Neural cell (in vitro differentiated cells): ENCODE measurements around the gene MAP3K5.

Experiments used
- EP300 ChIP-seq: fragments of 450-650 bp; conservative IDR thresholded peaks from 2 replicates; pipeline ENCODE4 v1.6.1; 2014; ENCODE audit warnings: antibody characterized with exemption, mild to moderate bottlenecking, moderate library complexity; ENCODE audit not compliant: poor library complexity, severe bottlenecking
- EZH2 ChIP-seq: fragments of 200-600, 300-800 bp; shearing (Covaris generic), sonication (generic); IDR thresholded peaks from 2 replicates; pipeline ENCODE4 v1.6.1; 2014; ENCODE audit warnings: antibody characterized with exemption, low read length, borderline replicate concordance, mild to moderate bottlenecking; ENCODE audit not compliant: insufficient read depth, poor library complexity, severe bottlenecking
- MXI1 ChIP-seq: fragments of 450-650 bp; conservative IDR thresholded peaks from 2 replicates; pipeline ENCODE4 v1.6.1; 2014; ENCODE audit warnings: antibody characterized with exemption, mild to moderate bottlenecking; ENCODE audit not compliant: poor library complexity, severe bottlenecking
- POLR2AphosphoS5 ChIP-seq: IDR thresholded peaks from 2 replicates; pipeline ENCODE4 v1.6.1; 2012
- RAD21 ChIP-seq: fragments of 450-650 bp; conservative IDR thresholded peaks from 2 replicates; pipeline ENCODE4 v1.6.1; 2014; ENCODE audit warnings: antibody characterized with exemption, mild to moderate bottlenecking, moderate library complexity
- SMC3 ChIP-seq: fragments of 450-650 bp; conservative IDR thresholded peaks from 2 replicates; pipeline ENCODE4 v1.6.1; 2014; ENCODE audit warnings: antibody characterized with exemption, mild to moderate bottlenecking, moderate library complexity; ENCODE audit not compliant: poor library complexity
- TF ChIP-seq, protein P1 (sequence below): fragments of 450-650 bp; IDR thresholded peaks from 2 replicates; pipeline ENCODE4 v1.5.1; 2014; ENCODE audit warnings: antibody characterized with exemption, mild to moderate bottlenecking, moderate library complexity; ENCODE audit not compliant: poor library complexity, severe bottlenecking

DNA sequence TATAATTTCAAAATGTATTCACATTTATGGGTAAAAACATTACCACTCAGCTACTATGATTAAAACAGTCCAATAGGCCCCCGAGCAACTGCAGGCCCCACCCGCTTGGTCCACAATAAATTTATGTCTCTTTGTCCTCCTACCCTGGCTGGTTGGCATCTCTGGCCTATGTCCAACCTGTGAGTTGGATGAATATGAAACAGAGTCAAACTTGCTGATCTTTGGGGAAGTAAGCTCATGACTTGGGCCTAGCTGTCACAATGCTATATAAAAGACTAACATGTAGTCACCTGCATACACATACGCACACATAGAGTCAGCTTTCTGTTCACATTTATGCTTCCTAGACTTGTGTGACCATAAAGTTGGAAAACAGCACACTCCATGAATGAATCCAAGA, 262.6 kb downstream of the MAP3K5 start:
- TF ChIP-seq, protein P1, sequence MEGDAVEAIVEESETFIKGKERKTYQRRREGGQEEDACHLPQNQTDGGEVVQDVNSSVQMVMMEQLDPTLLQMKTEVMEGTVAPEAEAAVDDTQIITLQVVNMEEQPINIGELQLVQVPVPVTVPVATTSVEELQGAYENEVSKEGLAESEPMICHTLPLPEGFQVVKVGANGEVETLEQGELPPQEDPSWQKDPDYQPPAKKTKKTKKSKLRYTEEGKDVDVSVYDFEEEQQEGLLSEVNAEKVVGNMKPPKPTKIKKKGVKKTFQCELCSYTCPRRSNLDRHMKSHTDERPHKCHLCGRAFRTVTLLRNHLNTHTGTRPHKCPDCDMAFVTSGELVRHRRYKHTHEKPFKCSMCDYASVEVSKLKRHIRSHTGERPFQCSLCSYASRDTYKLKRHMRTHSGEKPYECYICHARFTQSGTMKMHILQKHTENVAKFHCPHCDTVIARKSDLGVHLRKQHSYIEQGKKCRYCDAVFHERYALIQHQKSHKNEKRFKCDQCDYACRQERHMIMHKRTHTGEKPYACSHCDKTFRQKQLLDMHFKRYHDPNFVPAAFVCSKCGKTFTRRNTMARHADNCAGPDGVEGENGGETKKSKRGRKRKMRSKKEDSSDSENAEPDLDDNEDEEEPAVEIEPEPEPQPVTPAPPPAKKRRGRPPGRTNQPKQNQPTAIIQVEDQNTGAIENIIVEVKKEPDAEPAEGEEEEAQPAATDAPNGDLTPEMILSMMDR = no peak
- TF ChIP-seq RAD21 = no peak
- TF ChIP-seq EP300 = no peak
- no peak for TF ChIP-seq EZH2
- no peak for TF ChIP-seq SMC3
- TF ChIP-seq MXI1 = no peak
- no peak for TF ChIP-seq POLR2AphosphoS5
